OCI-LY3 (cell line): ENCODE measurements around the gene RAPGEFL1.

ENCODE experiments used
- CTCF ChIP-seq: fragments of 200-600, 300-600 bp; sonication (generic); IDR thresholded peaks from 2 replicates; pipeline ENCODE4 v1.5.1; 2014; ENCODE audit warnings: antibody characterized with exemption, low read length, low read depth
- EZH2phosphoT487 ChIP-seq: fragments of 200-600 bp; shearing (Covaris generic); IDR thresholded peaks from 2 replicates; pipeline ENCODE4 v1.6.1; 2018; ENCODE audit warnings: antibody characterized with exemption, mixed run types, low read depth

- no peak for TF ChIP-seq CTCF
- TF ChIP-seq EZH2phosphoT487: no peak
Measured at GRCh38 chr17:40173091-40173777, 4.0 kb upstream of the RAPGEFL1 start.
